Upper lobe of right lung (tissue), 1 donor: ENCODE results near the gene RPTOR. TPM values are rescaled to one million over a fixed set of nuclear protein-coding genes. Genes with fewer than 3 reads are reported as not detected.
"Not testable (repeated sequence)": the region's sequence is repeated elsewhere in the genome, so short reads cannot be mapped to it uniquely, and the experiment has no call there.

Experiments used
- ATAC-seq: fragments of 200-7000 bp; cut with Tn5 transposase; one replicate; pipeline ENCODE4 v1.9.1; 2020; ENCODE audit warnings: mild to moderate bottlenecking, moderate library complexity
- DNase-seq: peaks from one replicate; pipeline ENCODE4 v3.0.0-alpha.2; 2020
- H3K27ac ChIP-seq: fragments of 200-600 bp; one replicate; pipeline ENCODE4 v1.8.0; 2022
- H3K27me3 ChIP-seq: fragments of 200-600 bp; one replicate; pipeline ENCODE4 v1.8.0; 2022; ENCODE audit warnings: mild to moderate bottlenecking
- H3K36me3 ChIP-seq: fragments of 200-600 bp; one replicate; pipeline ENCODE4 v1.8.0; 2022
- H3K4me1 ChIP-seq: fragments of 200-600 bp; one replicate; pipeline ENCODE4 v1.8.0; 2022
- H3K4me3 ChIP-seq: fragments of 200-600 bp; one replicate; pipeline ENCODE4 v1.8.0; 2022; ENCODE audit warnings: mild to moderate bottlenecking
- H3K9me3 ChIP-seq: fragments of 200-600 bp; one replicate; pipeline ENCODE4 v1.8.0; 2022
- CTCF ChIP-seq: fragments of 200-600 bp; IDR thresholded peaks from one replicate; pipeline ENCODE4 v1.8.0; 2022; ENCODE audit warnings: antibody characterized with exemption
- intact Hi-C: fragments of 100-400 bp; cut with DNase I; formaldehyde crosslinking; loops from one replicate; pipeline ENCODE4 v1.11.0; 2022
- total RNA-seq: library from RNA; stranded (reverse); fragmentation: NEBNext Ultra II Directional; extraction: Animal tissue kit (Norgen Biotek cat#: 25700); gene quantifications from one replicate; pipeline ENCODE4 v1.2.1, GENCODE V29; 2021
- donor health status: DM: no; HTN: yes; CAD: no; lungs with severe emphysema.

The RPTOR gene
- total RNA-seq, 1 donor from 2014 or later, result 35.4 TPM

- ATAC-seq, result no peak
- no peak for TF ChIP-seq CTCF
- DNase-seq, result no peak
- H3K9me3 ChIP-seq, result no peaks in the 10 kb centered on the region
- no peaks in the 10 kb centered on the region for H3K27me3 ChIP-seq
- H3K36me3 ChIP-seq, result no peaks in the 10 kb centered on the region
- no peak overlapping the region for H3K4me3 ChIP-seq
- H3K4me1 ChIP-seq, result no peaks in the 10 kb centered on the region
- H3K27ac ChIP-seq, result peak overlapping the region; percentile 3
- intact Hi-C loops, result loop anchor here (10.0 kb wide), 1 partner anchor 153 kb away; no protein-coding TSS in a partner anchor
Measured at GRCh38 chr17:80577876-80578570, 33.4 kb downstream of the RPTOR start.

GRCh38 chr17:80578668-80579388 is 34.2 kb downstream of the RPTOR start:
- not testable (repeated sequence) for H3K4me3 ChIP-seq, H3K36me3 ChIP-seq, H3K4me1 ChIP-seq, ATAC-seq, H3K27me3 ChIP-seq, H3K9me3 ChIP-seq, DNase-seq
- peak overlapping the region; percentile 3 for H3K27ac ChIP-seq
- intact Hi-C loops, result loop anchor here (10.0 kb wide), 1 partner anchor 154 kb away; no protein-coding TSS in a partner anchor

DNA sequence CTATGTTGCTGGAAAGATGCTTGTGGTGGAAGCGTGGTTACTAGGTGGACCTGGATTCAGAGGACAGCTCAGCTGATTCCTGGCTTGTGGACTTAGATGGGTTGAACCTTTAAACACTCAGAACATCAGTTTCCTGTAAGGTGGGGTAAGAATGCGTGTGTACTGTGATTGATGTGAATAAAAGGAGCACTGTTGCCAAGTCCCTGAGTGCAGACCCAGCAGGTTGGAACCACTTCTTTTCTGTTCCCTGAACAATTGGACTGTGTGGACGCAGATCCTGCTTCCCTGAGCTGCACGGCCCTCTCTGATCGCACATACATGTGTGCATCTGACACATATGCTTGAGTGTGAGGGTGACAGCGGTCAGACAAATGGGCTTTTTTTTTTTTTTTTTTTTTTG is 37.5 kb downstream of the RPTOR start:
- peaks cover 5% of the 10 kb centered on the region for H3K4me1 ChIP-seq
- H3K27me3 ChIP-seq, result no peaks in the 10 kb centered on the region
- DNase-seq, result no peak
- no peak overlapping the region for H3K4me3 ChIP-seq
- no peak for ATAC-seq
- intact Hi-C loops, result no loop called here
- H3K27ac ChIP-seq, result no peak overlapping the region
- H3K9me3 ChIP-seq, result no peaks in the 10 kb centered on the region
- no peak for TF ChIP-seq CTCF
- H3K36me3 ChIP-seq, result no peaks in the 10 kb centered on the region

- H3K4me1 ChIP-seq, result peaks cover 8% of the 10 kb centered on the region
- H3K4me3 ChIP-seq, result no peak overlapping the region
- H3K27ac ChIP-seq, result no peak overlapping the region
- no peaks in the 10 kb centered on the region for H3K27me3 ChIP-seq
- DNase-seq (no peak), ATAC-seq (no peak)
- intact Hi-C loops, result no loop called here
- no peak for TF ChIP-seq CTCF
- H3K9me3 ChIP-seq, result no peaks in the 10 kb centered on the region
- no peaks in the 10 kb centered on the region for H3K36me3 ChIP-seq
Measured at GRCh38 chr17:80584176-80584905, 39.7 kb downstream of the RPTOR start.

DNA sequence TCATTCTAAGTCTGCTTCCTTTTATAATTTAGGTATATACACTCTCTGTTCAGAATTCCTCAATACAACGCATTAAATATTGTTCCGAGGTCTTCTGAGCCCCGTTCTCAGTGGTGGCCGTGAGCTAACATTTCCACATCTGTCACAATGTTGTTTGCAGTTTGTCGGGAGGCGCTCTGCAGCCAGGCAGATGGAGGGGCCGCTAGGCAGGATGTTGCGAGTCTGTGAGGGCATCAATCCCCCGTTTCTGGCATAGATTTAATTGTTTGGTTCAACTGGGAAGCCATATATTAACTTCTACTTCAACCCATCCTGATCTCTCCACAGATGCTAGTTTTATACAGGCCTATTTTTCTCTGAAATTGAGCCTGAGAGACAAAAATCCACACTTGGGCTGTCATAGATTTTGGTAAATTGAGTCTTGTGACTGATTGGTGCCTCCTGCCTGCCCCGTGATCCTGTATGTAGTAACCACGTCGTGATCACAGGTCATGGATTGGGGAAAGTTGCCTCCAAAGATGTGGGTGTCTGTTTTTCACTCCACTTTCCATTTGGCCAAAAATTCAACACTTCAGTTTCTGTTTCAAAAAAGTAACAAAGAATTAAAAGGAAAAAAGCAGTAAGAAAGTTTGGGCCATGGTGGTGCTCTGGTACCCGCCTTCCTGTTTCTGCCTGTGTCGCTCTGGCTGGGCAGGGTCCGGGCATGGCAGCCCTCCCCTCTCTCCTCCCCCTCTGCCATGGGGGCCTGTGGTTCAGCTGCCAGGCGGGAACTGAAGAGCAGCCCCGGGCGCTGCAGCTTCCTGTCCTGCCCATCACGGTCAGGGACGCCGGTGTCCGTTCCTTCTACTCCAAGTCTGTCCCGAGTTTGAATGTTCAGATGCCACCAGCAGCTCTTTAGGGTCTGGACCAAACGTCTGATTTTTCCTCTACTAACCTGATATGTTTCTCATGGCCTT is 41.5 kb downstream of the RPTOR start:
- TF ChIP-seq CTCF, result no peak
- peaks cover 13% of the 10 kb centered on the region for H3K4me1 ChIP-seq
- no peaks in the 10 kb centered on the region for H3K36me3 ChIP-seq
- H3K27ac ChIP-seq, result peak overlapping the region; percentile 55
- intact Hi-C loops, result no loop called here
- ATAC-seq (peak; percentile 78), DNase-seq (no peak)
- H3K27me3 ChIP-seq, result no peaks in the 10 kb centered on the region
- H3K4me3 ChIP-seq, result peak overlapping the region; percentile 4
- no peaks in the 10 kb centered on the region for H3K9me3 ChIP-seq
